ENCODE data around the gene GPC6.
"Not testable (repeated sequence)": the region's sequence is repeated elsewhere in the genome, so short reads cannot be mapped to it uniquely, and the experiment has no call there.

GPC6 gene

GRCh38 chr13:94298346-94298745 is 1071.7 kb downstream of the GPC6 start:
- TF ChIP-seq CTCF (IDR thresholded peaks at IDR 0.05; ENCODE audit: low read depth, low read length), result no peak
- no peak overlapping the region for H3K4me3 ChIP-seq (ENCODE audit: low read depth, low read length)

- no peak overlapping the region for H3K4me3 ChIP-seq (ENCODE audit: low read depth, low read length)
- TF ChIP-seq CTCF (IDR thresholded peaks at IDR 0.05; ENCODE audit: low read depth, low read length), result no peak
These were observed 1073.8 kb downstream of the GPC6 start for GRCh38 chr13:94300401-94300800.

- no peak overlapping the region for H3K4me3 ChIP-seq (ENCODE audit: low read depth, low read length)
- TF ChIP-seq CTCF (IDR thresholded peaks at IDR 0.05; ENCODE audit: low read depth, low read length), result no peak
These were observed 1074.9 kb downstream of the GPC6 start for GRCh38 chr13:94301487-94301886.

GRCh38 chr13:94302847-94303565 is 1076.4 kb downstream of the GPC6 start:
- H3K4me3 ChIP-seq (ENCODE audit: low read depth, low read length), result not testable (repeated sequence)

GRCh38 chr13:94303644-94304174 is 1077.1 kb downstream of the GPC6 start:
- no peak for TF ChIP-seq CTCF (IDR thresholded peaks at IDR 0.05; ENCODE audit: low read depth, low read length)
- H3K4me3 ChIP-seq (ENCODE audit: low read depth, low read length), result no peak overlapping the region

GRCh38 chr13:94305033-94305432 is 1078.4 kb downstream of the GPC6 start:
- no peak for TF ChIP-seq CTCF (IDR thresholded peaks at IDR 0.05; ENCODE audit: low read depth, low read length)

GRCh38 chr13:94305463-94305862 is 1078.9 kb downstream of the GPC6 start:
- no peak overlapping the region for H3K4me3 ChIP-seq (ENCODE audit: low read depth, low read length)
- TF ChIP-seq CTCF (IDR thresholded peaks at IDR 0.05; ENCODE audit: low read depth, low read length), result no peak

More at GRCh38 chr13:94305033-94305432, 1078.4 kb downstream of the GPC6 start:
- no peak overlapping the region for H3K4me3 ChIP-seq (ENCODE audit: low read depth, low read length)

- TF ChIP-seq CTCF (IDR thresholded peaks at IDR 0.05; ENCODE audit: low read depth, low read length), result no peak
These were observed 1079.3 kb downstream of the GPC6 start for GRCh38 chr13:94305934-94306333.

More at GRCh38 chr13:94305934-94306333, 1079.3 kb downstream of the GPC6 start:
- no peak overlapping the region for H3K4me3 ChIP-seq (ENCODE audit: low read depth, low read length)

Data from WI38 (cell line).